Stimulated activated CD4-positive, alpha-beta T cell treated with anti-CD3 and anti-CD28 coated beads, Interleukin-4, amount 100 ng/mL, for 48 hours (primary cell): ENCODE results near the gene KIF3A.

ENCODE experiments used
- DNase-seq, 2 donors: peaks; one replicate each; pipeline ENCODE4 v3.0.0-alpha.2; 2020; ENCODE audit warnings: low read depth in 2 of 2

The KIF3A gene

GRCh38 chr5:132736853-132737833 is at the start of gene KIF3A:
Gene KIF3A (minus strand): TSS chr5:132737546. CDS start chr5:132737419, 127 bp downstream.
- DNase-seq: peak; percentile 98 to 99

GRCh38 chr5:132787076-132787475 is 49.7 kb upstream of the KIF3A start:
- DNase-seq: no peak

GRCh38 chr5:132785864-132786263 is 48.5 kb upstream of the KIF3A start:
- no peak for DNase-seq

- no peak for DNase-seq
Observed at GRCh38 chr5:132785365-132785764, 48.0 kb upstream of the KIF3A start.

- no peak for DNase-seq
Observed at GRCh38 chr5:132782101-132782500, 44.8 kb upstream of the KIF3A start.

- DNase-seq: no peak
Observed at GRCh38 chr5:132781029-132781428, 43.7 kb upstream of the KIF3A start.

GRCh38 chr5:132780577-132780976 is 43.2 kb upstream of the KIF3A start:
- DNase-seq: no peak

- DNase-seq: no peak
Observed at GRCh38 chr5:132779961-132780360, 42.6 kb upstream of the KIF3A start.

- DNase-seq: no peak
Observed at GRCh38 chr5:132778856-132779255, 41.5 kb upstream of the KIF3A start.

- no peak for DNase-seq
Observed at GRCh38 chr5:132778129-132778528, 40.8 kb upstream of the KIF3A start.

GRCh38 chr5:132777209-132778069 is 40.1 kb upstream of the KIF3A start, which contains the start of gene SEPTIN8:
Gene SEPTIN8 (minus strand): TSS chr5:132777239. CDS start chr5:132777137, 102 bp downstream.
- DNase-seq: peak; percentile 24 to 30

- no peak for DNase-seq
Observed at GRCh38 chr5:132776938-132777208, 39.5 kb upstream of the KIF3A start.

GRCh38 chr5:132776131-132776937 is 39.0 kb upstream of the KIF3A start:
- no peak for DNase-seq

GRCh38 chr5:132775476-132775961 is 38.2 kb upstream of the KIF3A start:
- no peak for DNase-seq

- no peak for DNase-seq
Observed at GRCh38 chr5:132774896-132775295, 37.5 kb upstream of the KIF3A start.

GRCh38 chr5:132774406-132774805 is 37.1 kb upstream of the KIF3A start:
- DNase-seq: no peak

GRCh38 chr5:132773601-132774355 is 36.4 kb upstream of the KIF3A start:
- DNase-seq: no peak

GRCh38 chr5:132773114-132773513 is 35.8 kb upstream of the KIF3A start:
- no peak for DNase-seq

GRCh38 chr5:132772291-132773070 is 35.1 kb upstream of the KIF3A start:
- DNase-seq: no peak

- DNase-seq: no peak
Observed at GRCh38 chr5:132771503-132771998, 34.2 kb upstream of the KIF3A start.
